ENCODE results near the gene RNLS.

DNA sequence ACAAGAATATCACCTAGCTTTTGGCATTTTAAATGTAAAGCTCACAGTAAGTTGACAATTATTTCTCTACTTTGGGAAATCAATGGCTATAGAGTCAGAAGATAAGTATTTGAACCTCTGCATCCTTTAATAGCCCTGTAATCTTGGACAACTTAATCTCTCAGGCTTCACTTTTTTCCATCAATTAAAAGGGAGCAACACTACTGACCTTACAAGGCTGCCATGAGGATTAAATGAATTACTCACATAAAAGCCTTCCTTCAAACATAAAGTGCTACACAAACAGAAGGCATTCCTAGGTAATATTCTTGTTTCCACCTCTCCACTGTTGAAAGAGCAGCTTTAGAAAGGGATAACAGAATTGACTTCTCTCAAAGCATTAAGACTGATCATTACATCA is 266.0 kb downstream of the RNLS start:
- TF ChIP-seq CTCF (tag by site-specific recombination; IDR thresholded peaks at IDR 0.05) (no peak), KLF16 (tag by site-specific recombination; IDR thresholded peaks at IDR 0.05) (no peak), SP3 (tag by site-specific recombination; IDR thresholded peaks at IDR 0.05) (no peak), ZNF24 (tag by site-specific recombination; IDR thresholded peaks at IDR 0.05) (no peak), ZNF146 (tag by site-specific recombination; IDR thresholded peaks at IDR 0.05) (no peak), ZNF274 (IDR thresholded peaks at IDR 0.05; ENCODE audit: low read length) (no peak), ZNF274 (tag by site-specific recombination; IDR thresholded peaks at IDR 0.05; ENCODE audit: borderline replicate concordance) (no peak), REST (tag by site-specific recombination; IDR thresholded peaks at IDR 0.05) (no peak), ZNF416 (tag by site-specific recombination; IDR thresholded peaks at IDR 0.05) (no peak), PATZ1 (tag by site-specific recombination; IDR thresholded peaks at IDR 0.05) (no peak), ZNF10 (tag by site-specific recombination; IDR thresholded peaks at IDR 0.05) (no peak), ZNF624 (tag by site-specific recombination; IDR thresholded peaks at IDR 0.05) (no peak)
- TF ChIP-seq, protein P1, sequence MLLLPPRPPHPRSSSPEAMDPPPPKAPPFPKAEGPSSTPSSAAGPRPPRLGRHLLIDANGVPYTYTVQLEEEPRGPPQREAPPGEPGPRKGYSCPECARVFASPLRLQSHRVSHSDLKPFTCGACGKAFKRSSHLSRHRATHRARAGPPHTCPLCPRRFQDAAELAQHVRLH (tag by site-specific recombination; IDR thresholded peaks at IDR 0.05), result no peak
